ENCODE results near the gene BAZ1B.
"Not testable (repeated sequence)": the region's sequence is repeated elsewhere in the genome, so short reads cannot be mapped to it uniquely, and the experiment has no call there.

The BAZ1B gene

GRCh38 chr7:73425356-73425983 is 96.6 kb downstream of the BAZ1B start:
- no peak for DNase-seq

- DNase-seq = no peak
These were observed 97.6 kb downstream of the BAZ1B start for GRCh38 chr7:73424489-73424885.

GRCh38 chr7:73423519-73424488 is 98.3 kb downstream of the BAZ1B start:
- DNase-seq = no peak

- not testable (repeated sequence) for DNase-seq
These were observed 101.5 kb downstream of the BAZ1B start for GRCh38 chr7:73420610-73421009.

- not testable (repeated sequence) for DNase-seq
These were observed 102.1 kb downstream of the BAZ1B start for GRCh38 chr7:73420016-73420415.

- DNase-seq = no peak
These were observed 103.9 kb downstream of the BAZ1B start for GRCh38 chr7:73418113-73418703.

GRCh38 chr7:73410541-73411131 is 111.5 kb downstream of the BAZ1B start:
- DNase-seq = not testable (repeated sequence)

- not testable (repeated sequence) for DNase-seq
These were observed 117.2 kb downstream of the BAZ1B start for GRCh38 chr7:73404860-73405259.

GRCh38 chr7:73399185-73400050 is 122.7 kb downstream of the BAZ1B start:
- DNase-seq = peak; percentile 79

- no peak for DNase-seq
These were observed 124.4 kb downstream of the BAZ1B start for GRCh38 chr7:73397521-73398281.

- DNase-seq = no peak
These were observed 126.3 kb downstream of the BAZ1B start for GRCh38 chr7:73395538-73396503.

GRCh38 chr7:73394422-73394821 is 127.7 kb downstream of the BAZ1B start:
- peak; percentile 25 for DNase-seq

GRCh38 chr7:73391396-73391795 is 130.7 kb downstream of the BAZ1B start:
- DNase-seq = no peak
